Pons (tissue), 1 donor: Measurements from ENCODE around the gene PBXIP1.
"Not testable (repeated sequence)": the region's sequence is repeated elsewhere in the genome, so short reads cannot be mapped to it uniquely, and the experiment has no call there.

ENCODE experiments used
- DNase-seq: peaks from one replicate; pipeline ENCODE4 v3.0.0-alpha.2; 2016; ENCODE audit warnings: low spot score

The PBXIP1 gene

DNA sequence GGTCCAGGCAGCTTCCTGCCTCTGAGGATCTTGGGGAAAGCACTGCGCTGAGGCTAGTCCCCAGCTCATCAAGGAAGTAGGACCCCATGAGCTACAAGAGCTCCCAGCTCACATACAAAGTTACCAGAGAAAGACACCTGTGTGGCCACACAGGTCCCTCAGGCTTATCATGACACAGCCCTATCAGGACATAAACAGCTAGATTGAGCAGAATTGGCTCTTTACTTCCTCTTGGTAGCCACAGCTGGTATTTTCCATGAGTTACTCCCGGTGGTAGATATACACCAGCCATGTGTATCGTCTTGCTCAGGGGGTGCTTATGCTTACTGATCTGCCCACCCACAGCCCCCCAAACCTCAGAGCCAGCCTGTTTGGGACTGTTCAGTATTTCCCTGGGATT, 38.7 kb upstream of the PBXIP1 start:
- DNase-seq: no peak

DNA sequence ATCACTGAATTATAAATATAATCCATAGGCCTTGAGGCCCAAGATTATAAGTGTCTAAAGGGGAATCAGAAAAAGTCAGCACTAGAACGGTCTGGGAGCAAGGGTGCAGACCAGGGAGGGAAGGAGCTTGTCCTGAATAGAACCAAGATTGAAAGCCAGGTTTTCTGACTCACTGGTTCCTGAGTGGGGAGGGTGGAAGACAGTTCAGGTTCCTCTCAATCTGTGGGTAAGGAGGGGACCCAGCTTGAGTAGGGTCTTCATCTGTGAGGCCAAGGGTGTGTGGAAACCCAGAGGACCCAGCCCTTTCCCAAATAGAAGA, 38.3 kb upstream of the PBXIP1 start:
- no peak for DNase-seq

DNA sequence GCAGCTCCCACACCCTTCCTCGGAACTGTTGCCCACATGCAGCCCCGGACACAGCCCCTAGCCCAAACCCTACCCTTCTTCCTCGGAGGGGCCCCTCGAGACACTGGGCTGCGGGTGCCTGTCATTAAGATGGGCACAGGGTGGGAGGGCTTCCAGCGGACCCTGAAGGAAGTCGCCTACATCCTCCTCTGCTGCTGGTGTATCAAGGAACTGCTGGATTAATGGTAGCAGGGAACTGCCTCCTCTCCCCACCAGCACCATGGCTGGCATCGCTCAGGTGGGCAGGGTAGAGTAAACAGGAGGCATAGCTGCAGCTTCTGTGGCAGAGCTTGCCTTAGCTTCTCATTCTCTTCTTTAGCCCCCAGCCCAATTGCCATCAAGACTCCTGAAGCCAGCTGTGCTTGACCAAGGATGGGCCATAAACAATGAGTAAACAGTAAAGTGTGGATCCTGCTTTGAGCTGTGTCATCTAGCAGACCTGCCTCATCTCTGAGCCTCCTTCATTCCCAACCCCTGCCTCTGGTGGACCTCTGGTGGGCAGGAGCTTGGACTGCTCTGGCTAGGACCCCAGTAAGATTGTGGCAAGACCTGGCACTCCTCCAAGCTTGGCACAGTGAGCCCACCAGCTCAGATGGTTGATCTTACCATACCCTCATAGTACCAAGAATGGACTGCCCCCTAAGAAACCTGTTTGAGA, 37.8 kb upstream of the PBXIP1 start, which contains the start of gene LENEP:
TSS of gene LENEP (plus strand) at position 15 of the 697 bp plus-strand sequence. CDS start at position 37, 22 bp downstream.
- DNase-seq: no peak

DNA sequence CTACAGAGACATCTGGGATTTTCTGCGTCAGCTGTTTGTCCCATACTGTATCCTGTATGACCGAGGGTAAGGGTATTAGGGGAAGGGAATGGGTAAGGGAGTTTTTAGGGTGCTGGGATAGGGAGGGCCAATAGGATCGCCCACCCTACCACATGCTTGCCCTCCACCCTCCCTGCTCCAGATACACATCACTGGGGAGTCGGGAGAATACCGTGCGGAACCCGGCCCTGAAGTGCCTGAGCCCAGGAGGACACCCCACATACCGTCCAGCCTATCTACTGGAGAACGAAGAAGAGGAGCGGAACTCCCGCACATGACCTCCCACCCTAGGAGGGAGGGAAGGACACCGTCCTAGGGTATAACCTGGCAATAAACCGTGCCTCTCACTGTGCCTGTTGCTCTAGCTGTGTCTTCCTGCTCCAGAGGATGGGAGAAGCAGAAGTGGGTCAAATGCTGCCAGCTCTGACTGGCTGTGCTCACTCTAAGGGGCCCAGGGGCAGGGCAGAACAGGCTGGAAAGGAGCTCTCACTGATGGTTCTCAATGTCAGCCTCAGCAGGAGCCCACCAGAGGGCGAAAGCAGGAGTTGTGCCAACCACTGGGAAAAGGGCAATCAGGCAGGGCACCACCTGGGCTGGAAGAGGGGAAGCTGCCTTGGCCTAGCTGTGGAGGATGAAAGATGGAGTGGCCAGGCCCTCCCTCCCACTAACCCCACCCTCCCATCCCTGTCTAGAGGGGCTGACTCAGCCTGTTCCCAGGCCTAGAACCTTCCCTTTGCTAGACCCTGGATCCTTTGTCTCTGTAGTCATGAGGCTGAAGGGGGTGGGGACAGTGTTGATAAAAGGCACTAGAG, 37.0 kb upstream of the PBXIP1 start:
- DNase-seq: no peak

DNA sequence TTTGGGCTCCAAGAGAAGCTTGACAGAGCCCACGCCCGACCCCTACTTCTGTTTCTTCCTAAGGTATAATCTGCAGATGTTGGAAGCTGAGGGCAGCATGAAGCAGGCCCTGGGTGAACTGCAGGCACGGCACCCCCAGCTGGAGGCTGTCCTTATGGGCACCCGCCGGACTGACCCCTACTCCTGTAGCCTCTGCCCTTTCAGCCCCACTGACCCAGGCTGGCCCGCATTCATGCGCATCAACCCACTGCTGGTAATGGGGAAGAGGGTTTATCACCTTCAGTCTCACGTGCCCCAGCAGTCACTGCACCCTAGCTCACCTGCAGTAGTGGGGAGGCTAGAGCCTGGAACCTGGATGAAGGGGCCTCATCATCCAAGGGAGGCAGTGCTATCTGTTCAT, 34.4 kb upstream of the PBXIP1 start:
- DNase-seq: no peak

DNA sequence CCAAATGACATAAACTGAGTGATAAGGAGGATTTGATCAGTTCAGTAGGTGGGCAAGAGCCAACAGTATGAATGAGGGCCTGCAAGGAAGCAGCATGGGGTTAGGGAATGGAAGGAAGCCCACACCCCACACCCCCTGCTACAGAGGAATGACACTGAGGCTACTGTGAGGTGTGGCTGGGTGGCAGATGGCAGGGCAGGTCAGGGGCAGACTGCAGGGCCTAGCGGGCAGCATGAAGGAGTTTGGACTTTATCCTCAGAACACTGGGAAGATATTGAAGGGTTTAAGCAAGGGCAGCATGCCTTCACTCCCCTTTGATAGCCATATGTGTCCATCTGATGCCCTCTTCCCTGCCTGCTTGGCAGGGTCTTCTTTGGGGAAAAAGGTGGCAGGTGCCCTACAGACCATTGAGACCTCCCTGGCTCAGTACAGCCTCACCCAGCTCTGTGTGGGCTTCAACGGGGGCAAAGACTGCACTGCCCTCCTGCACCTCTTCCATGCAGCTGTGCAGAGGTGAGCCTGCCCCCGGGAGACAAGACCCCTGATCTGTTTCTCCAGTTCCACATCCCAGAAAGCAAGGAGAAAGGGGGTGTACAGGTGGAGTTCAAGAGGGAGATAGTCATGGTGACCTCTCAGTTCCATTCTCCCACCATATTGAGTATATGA, 33.4 kb upstream of the PBXIP1 start:
- no peak for DNase-seq

DNA sequence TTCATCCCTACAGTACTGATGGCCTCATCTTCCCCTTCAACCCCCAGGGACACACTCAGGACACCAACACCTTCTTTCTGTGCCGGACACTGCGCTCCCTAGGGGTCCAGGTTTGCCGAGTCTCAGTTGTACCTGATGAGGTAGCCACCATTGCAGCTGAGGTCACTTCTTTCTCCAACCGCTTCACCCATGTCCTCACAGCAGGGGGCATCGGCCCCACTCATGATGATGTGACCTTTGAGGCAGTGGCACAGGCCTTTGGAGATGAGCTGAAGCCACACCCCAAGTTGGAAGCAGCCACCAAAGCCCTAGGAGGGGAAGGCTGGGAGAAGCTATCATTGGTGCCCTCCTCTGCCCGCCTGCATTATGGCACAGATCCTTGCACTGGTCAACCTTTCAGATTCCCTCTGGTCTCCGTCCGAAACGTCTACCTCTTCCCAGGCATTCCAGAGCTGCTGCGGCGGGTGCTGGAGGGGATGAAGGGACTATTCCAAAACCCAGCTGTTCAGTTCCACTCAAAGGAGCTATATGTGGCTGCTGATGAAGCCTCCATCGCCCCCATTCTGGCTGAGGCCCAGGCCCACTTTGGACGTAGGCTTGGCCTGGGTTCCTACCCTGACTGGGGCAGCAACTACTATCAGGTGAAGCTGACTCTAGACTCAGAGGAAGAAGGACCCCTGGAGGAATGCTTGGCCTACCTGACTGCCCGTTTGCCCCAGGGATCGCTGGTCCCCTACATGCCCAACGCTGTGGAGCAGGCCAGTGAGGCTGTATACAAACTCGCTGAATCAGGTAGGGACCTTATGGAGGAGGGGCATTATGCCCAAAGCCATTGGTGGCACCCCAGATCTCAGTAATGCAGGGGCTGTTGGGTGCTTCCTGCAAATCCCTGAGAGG, 32.4 kb upstream of the PBXIP1 start:
- no peak for DNase-seq

DNA sequence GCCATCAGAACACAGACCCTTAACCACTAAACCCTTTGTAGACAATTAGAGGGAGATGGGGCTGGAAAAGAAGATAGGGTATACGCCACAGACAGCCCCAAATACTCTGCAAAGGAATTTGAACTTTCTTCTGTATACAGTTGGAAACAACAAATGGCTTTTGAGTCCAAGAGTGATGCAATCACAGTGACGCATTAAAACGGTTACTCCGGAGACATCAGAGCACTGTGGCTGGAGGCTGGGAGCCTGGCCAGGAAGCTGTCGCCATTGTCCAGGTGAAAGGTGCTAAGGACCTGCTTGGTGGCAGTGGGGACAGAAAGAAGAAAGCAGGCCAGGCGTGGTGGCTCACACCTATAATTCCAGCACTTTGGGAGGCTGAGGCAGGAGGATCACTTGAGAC, 31.4 kb upstream of the PBXIP1 start:
- no peak for DNase-seq

DNA sequence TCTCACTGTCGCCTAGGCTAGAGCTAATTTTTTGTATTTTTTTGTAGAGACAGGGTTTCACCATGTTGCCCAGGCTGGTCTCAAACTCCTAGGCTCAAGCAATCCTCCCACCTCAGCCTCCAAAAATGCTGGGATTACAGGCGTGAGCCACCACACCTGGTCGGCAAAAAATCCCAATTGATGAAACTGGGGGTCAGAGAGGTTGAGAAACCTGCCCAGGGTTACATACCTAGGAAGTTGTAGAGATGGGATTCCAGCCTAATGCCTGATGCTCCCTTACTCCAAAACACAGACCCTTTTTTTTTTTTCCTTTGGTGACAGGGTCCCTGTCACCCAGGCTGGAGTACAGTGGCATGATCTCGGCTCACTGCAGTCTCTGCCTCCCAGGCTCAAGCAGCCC, 30.8 kb upstream of the PBXIP1 start:
- not testable (repeated sequence) for DNase-seq

DNA sequence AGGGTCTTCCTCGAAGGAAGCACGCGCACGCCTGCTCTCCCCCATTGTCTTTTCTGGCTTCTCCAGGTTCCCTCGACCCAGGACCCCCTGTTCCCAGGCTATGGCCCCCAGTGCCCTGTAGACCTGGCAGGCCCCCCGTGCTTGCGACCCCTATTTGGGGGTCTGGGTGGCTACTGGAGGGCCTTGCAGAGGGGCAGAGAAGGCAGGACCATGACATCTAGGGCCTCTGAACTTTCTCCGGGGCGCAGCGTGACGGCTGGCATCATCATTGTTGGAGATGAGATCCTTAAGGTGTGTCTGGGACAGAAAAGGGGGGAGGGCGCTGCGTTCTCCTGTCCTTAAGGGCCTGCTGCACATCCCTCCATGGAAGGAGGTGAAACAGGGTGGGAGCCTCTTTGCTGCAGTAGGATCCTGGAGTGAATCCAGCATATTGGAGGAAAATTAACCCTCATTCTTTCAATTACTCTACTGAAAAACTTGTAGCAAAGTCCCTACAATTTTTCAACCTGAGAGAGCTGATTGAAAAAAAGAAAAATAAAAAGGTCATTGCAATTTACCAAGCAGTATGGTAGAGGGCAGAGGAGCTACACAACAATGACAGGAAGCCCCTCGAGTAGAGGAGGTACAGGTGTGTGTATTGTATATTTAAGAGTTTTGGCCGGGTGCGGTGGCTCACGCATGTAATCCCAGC, 28.0 kb upstream of the PBXIP1 start:
- no peak for DNase-seq

DNA sequence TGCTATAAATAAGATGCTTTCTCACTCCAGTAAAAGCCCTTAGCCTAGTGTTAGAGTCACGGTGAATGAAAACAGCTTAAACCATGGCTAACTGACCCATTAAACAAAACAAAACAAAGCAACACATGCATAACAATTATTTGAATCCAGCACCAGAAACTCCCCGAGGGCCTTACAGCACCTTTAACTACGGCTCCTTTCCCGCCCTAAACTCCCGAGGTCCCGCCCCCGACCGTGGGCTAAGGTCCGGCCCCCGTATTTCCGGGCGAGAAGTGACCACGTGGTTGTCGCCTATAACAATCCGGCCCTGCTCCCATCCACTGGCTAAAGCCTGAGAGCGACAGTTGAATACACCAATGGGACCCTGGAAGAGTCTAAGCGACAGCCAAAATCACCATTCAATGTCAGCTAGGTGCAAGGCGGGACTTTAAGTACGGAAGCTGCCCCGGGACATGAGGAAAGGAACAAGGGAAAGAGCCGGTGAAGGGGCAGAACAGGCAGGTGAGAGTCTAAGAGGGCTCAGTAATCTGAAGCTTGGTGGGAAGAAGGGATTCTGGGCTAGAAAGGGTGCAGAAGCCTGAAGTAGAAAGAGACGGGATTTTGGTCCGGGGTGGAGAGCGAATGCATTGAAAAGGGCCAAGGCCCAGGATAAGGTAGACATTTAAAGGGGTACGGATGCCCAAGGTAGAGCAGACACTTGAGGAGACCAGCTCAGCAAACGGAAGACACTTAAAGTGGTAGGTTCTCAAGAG, 27.2 kb upstream of the PBXIP1 start, which contains the start of gene FLAD1:
TSS of gene FLAD1 (plus strand) at position 448 of the 752 bp plus-strand sequence. CDS start 351 bp downstream, outside the sequence.
- peak; percentile 99 for DNase-seq

DNA sequence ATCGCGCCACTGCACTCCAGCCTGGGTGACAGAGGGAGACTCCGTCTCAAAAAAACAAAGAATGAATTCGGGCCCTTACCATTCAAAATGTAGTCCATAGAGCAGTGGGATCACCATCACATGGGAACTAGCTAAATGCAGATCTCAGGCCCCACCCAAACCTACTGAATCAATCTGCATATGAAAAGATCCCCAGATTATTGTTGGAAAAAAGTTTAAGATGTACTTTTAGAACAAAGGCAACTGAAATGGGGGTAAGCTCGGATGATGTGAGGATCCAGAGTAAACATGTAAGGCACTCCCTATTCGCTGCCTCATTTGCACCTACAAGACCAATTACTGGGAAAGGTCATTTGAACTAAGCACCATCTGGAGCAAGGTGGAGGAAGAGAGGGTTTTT, 26.4 kb upstream of the PBXIP1 start:
- no peak for DNase-seq

DNA sequence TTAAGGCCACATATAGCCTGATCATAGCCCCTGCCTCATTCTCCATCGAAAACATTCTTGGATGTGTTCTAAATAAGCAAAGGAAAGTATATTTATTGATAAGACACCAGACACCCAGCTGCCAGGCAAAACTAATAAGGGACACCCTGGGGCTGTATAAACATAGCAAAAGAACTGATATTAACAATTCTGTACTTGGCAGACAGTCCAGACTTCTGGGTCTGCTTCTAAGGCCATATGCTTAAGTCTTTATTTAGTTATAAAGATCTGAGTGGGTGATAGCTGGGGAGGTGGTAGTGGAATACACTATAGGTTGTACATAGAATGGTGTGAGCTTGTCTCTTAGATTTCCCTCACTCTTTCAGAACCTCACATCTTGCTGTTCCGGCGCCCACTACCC, 22.5 kb upstream of the PBXIP1 start:
- DNase-seq: no peak

DNA sequence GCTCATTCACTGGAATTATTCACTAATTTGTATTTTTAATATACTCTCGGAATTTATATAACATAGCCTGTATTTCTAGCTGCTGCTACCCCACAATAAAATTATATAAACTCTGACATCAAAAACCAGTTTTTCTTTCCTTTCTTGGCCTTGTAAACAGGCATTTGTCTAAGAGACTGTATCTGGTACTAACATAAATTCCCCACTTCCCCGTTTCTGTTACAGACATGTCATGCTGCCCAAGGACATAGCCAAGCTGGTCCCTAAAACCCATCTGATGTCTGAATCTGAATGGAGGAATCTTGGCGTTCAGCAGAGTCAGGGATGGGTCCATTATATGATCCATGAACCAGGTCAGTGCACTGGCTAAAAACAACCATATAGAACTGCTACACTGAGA, 21.9 kb upstream of the PBXIP1 start:
- DNase-seq: not testable (repeated sequence)

DNA sequence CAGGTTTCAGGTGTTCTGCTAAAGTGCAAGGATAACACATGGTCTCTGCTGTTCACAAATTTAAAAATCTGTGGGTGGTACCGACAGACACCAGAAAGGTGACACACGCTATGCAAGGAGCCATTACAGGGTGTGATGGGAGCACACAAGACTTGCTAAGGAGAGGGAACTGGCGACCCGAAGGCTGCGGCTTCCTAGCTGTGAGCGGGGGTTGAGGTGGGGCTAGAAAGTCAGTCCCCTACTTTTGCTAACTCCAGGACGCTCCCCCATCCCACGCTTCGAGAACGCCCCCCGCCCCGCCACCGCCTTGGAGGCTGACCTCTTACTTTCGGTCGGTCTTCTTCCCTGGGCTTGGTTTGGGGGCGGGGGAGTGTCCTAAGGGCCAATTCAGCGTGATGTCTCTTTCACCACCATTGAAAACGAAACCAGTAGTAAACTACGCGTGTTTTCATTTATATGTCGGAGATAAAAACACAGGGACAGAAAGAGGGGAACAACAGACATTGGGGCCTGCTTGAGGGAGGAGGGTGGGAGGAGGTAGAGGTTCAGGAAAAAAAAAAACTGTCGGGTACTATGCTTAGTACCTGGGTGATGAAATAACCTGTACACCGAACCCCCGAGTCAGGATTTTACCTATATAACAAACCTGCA, 19.6 kb upstream of the PBXIP1 start:
- DNase-seq: peak; percentile 53

DNA sequence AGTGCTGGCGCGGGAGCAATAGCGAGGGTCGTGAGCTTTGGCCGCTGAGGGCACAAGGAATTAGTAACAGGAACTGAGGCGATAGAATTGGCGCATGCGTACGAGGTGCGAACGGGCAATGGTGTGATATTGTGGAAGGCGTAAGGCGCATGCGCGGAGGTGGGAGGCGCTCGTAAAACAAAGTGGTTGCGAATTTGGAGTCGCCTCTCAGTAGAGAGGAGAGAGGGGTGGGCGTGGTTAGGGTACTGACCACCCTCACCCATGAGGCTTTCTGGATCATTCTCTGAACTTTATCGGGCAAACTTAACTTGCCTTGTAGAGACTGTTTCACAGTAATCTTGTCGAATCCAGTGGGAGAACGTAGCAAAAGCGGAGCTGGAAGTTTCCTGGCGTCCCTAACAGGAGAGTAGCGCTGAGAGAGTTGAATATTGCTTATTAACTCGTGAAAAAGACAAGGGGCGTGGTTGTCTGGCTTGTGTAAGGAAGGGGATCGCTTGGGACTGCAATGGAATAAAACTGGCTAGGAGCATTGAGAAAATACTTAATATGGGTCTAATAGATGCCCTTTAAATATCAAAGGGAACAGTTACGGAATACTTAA, 19.0 kb upstream of the PBXIP1 start:
- peak; percentile 98 for DNase-seq

DNA sequence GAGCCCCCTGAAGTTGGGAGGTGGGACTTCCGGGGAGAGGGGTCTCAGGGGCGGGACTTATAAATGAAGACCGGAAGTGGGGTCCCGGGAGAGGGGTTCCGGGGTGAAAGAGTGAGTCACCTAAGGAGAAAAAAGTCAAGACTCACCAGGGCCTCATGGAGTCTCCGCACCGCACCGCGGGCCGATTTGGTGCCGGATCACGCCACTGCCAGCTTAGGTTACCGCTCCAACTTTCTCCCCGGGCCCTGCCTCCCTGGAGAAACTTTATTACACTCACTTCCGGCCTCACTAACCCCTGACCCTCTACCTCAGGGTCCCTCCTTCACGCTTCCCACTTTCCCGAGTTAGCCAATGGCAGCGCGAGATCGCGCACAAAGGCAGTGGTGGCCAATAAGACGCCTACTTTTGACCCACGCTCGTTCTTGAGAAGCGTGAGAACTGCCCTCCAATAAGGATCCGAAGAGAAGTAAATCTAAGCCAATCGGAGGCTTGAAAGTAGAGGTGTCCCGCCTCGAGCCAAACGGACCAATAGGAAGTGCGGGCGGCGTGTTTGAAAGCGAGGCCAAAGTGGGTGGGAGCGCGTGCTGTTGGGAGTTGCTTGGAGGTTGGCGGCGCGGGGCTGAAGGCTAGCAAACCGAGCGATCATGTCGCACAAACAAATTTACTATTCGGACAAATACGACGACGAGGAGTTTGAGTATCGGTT, 18.4 kb upstream of the PBXIP1 start, which contains the start of gene CKS1B:
TSS of gene CKS1B (plus strand) at position 580 of the 706 bp plus-strand sequence. CDS start at position 645, 65 bp downstream.
- peak; percentile 100 for DNase-seq

DNA sequence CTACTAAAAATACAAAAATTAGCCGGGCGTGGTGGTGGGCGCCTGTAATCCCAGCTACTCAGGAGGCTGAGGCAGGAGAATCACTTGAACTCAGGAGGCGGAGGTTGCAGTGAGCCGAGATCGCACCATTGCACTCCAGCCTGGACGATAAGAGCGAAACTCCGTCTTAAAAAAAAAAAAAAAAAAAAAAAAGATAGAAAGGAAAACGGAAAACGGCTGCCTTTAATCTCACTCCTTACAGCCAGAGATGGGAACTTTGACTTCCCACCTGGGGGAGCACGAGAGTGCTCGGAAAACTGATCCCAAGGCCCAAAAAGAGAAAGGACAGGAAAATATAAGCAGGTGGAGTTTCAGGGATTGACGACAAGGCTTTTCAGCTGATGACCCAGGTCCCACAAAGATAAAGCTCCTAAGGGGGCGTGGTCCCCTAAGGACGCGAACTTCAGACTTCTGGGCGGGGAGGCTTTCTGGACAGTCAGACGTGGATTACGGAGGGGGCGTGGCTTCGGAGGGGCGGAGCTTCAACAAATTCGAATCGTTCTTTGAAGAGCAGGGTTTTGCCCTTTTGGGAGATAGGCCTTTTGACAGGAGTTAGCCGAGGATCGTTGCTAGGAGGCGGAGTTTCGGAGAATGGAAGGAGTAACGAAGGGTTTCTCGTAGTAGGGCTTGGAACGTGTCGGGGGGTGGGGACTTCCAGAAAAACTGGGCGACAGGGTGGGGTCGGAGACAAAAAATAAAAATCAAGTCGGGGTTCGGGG, 17.6 kb upstream of the PBXIP1 start:
- DNase-seq: peak; percentile 91
